ENCODE measurements around the gene KIAA1671.

GRCh38 chr22:25208328-25208727, 255.8 kb downstream of the KIAA1671 start:
- TF ChIP-seq, protein P1, sequence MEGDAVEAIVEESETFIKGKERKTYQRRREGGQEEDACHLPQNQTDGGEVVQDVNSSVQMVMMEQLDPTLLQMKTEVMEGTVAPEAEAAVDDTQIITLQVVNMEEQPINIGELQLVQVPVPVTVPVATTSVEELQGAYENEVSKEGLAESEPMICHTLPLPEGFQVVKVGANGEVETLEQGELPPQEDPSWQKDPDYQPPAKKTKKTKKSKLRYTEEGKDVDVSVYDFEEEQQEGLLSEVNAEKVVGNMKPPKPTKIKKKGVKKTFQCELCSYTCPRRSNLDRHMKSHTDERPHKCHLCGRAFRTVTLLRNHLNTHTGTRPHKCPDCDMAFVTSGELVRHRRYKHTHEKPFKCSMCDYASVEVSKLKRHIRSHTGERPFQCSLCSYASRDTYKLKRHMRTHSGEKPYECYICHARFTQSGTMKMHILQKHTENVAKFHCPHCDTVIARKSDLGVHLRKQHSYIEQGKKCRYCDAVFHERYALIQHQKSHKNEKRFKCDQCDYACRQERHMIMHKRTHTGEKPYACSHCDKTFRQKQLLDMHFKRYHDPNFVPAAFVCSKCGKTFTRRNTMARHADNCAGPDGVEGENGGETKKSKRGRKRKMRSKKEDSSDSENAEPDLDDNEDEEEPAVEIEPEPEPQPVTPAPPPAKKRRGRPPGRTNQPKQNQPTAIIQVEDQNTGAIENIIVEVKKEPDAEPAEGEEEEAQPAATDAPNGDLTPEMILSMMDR (IDR thresholded peaks at IDR 0.05), result no peak
- no peak for TF ChIP-seq EZH2 (IDR thresholded peaks at IDR 0.05; ENCODE audit: borderline replicate concordance, insufficient read depth, low read depth, low read length, poor library complexity, severe bottlenecking)
